ENCODE measurements around the gene TMCC3. TPM values are rescaled to one million over a fixed set of nuclear protein-coding genes. Genes with fewer than 3 reads are reported as not detected.
"Not testable (repeated sequence)": the region's sequence is repeated elsewhere in the genome, so short reads cannot be mapped to it uniquely, and the experiment has no call there.

Gene TMCC3
- total RNA-seq, 1 experiment from 2014 or later = 0.92 TPM

- H3K27me3 ChIP-seq (ENCODE audit: control insufficient read depth, insufficient read depth, low read length) = peaks cover 3% of the 10 kb centered on the region
- intact Hi-C loops (cut with micrococcal nuclease; ENCODE audit: unreplicated experiment) (no loop called here), in situ Hi-C loops (cut with HindIII; ENCODE audit: low pct_unique_long_range_greater_than_20kb, low sequenced_read_pairs) (no loop called here)
- H3K4me1 ChIP-seq (ENCODE audit: control insufficient read depth, insufficient read depth, low read length) = no peaks in the 10 kb centered on the region
- no peak for DNase-seq (ENCODE audit: low read depth, low spot score)
- H3K9me3 ChIP-seq (ENCODE audit: control insufficient read depth, insufficient read depth, low read depth, low read length) = no peaks in the 10 kb centered on the region
- H3K36me3 ChIP-seq (ENCODE audit: control insufficient read depth, insufficient read depth, low read length) = no peaks in the 10 kb centered on the region
- no peak for TF ChIP-seq REST (IDR thresholded peaks at IDR 0.05; ENCODE audit: insufficient read depth in 1 of 2, low read depth in 2 of 2, low read length in 1 of 2)
- TF ChIP-seq CTCF (IDR thresholded peaks at IDR 0.05) = no peak
- TF ChIP-seq TCF7L2 (IDR thresholded peaks at IDR 0.05; ENCODE audit: low read depth, low read length) = no peak
- TF ChIP-seq POLR2AphosphoS5 (IDR thresholded peaks at IDR 0.05; ENCODE audit: low read depth, low read length) = no peak
- no peak for TF ChIP-seq SIN3A (IDR thresholded peaks at IDR 0.05; ENCODE audit: borderline replicate concordance, insufficient read depth, low read depth, low read length)
- CTCF ChIA-PET = no interaction called here
- POLR2A ChIA-PET = no interaction called here
- no TSS peak for BruUV-seq (replicated peaks)
- H3K4me3 ChIP-seq (ENCODE audit: low read depth in 2 of 2, low read length in 2 of 2) = no peak overlapping the region
- no peak overlapping the region for H3K27ac ChIP-seq (ENCODE audit: low read length)
- ATAC-seq = no peak
Measured at GRCh38 chr12:94694732-94695131, 44.4 kb upstream of the TMCC3 start.

- H3K4me1 ChIP-seq (ENCODE audit: control insufficient read depth, insufficient read depth, low read length); H3K27ac ChIP-seq (ENCODE audit: low read length); in situ Hi-C loops (cut with HindIII; ENCODE audit: low pct_unique_long_range_greater_than_20kb, low sequenced_read_pairs); H3K27me3 ChIP-seq (ENCODE audit: control insufficient read depth, insufficient read depth, low read length); ATAC-seq; H3K4me3 ChIP-seq (ENCODE audit: low read depth in 2 of 2, low read length in 2 of 2); intact Hi-C loops (cut with micrococcal nuclease; ENCODE audit: unreplicated experiment); H3K36me3 ChIP-seq (ENCODE audit: control insufficient read depth, insufficient read depth, low read length); H3K9me3 ChIP-seq (ENCODE audit: control insufficient read depth, insufficient read depth, low read depth, low read length); DNase-seq (ENCODE audit: low read depth, low spot score); POLR2A ChIA-PET; CTCF ChIA-PET; BruUV-seq (replicated peaks): not testable (repeated sequence)
Measured at GRCh38 chr12:94692826-94693225, 42.5 kb upstream of the TMCC3 start.

GRCh38 chr12:94690198-94690771 is 39.9 kb upstream of the TMCC3 start:
- DNase-seq (ENCODE audit: low read depth, low spot score) (no peak), ATAC-seq (no peak)
- no peaks in the 10 kb centered on the region for H3K36me3 ChIP-seq (ENCODE audit: control insufficient read depth, insufficient read depth, low read length)
- H3K27me3 ChIP-seq (ENCODE audit: control insufficient read depth, insufficient read depth, low read length) = peaks cover 3% of the 10 kb centered on the region
- intact Hi-C loops (cut with micrococcal nuclease; ENCODE audit: unreplicated experiment) = no loop called here
- no peaks in the 10 kb centered on the region for H3K9me3 ChIP-seq (ENCODE audit: control insufficient read depth, insufficient read depth, low read depth, low read length)
- no peak for TF ChIP-seq REST (IDR thresholded peaks at IDR 0.05; ENCODE audit: insufficient read depth in 1 of 2, low read depth in 2 of 2, low read length in 1 of 2)
- no peak for TF ChIP-seq TCF7L2 (IDR thresholded peaks at IDR 0.05; ENCODE audit: low read depth, low read length)
- TF ChIP-seq CTCF (IDR thresholded peaks at IDR 0.05) = no peak
- TF ChIP-seq SIN3A (IDR thresholded peaks at IDR 0.05; ENCODE audit: borderline replicate concordance, insufficient read depth, low read depth, low read length) = no peak
- no peak for TF ChIP-seq POLR2AphosphoS5 (IDR thresholded peaks at IDR 0.05; ENCODE audit: low read depth, low read length)
- no peak overlapping the region for H3K4me3 ChIP-seq (ENCODE audit: low read depth in 2 of 2, low read length in 2 of 2)
- H3K27ac ChIP-seq (ENCODE audit: low read length) = no peak overlapping the region
- H3K4me1 ChIP-seq (ENCODE audit: control insufficient read depth, insufficient read depth, low read length) = no peaks in the 10 kb centered on the region
- ChIA-PET POLR2A (no interaction called here), CTCF (no interaction called here)
- in situ Hi-C loops (cut with HindIII; ENCODE audit: low pct_unique_long_range_greater_than_20kb, low sequenced_read_pairs) = no loop called here
- BruUV-seq (replicated peaks) = no TSS peak

All from Panc1 (cell line).